IMR-90 (cell line): ENCODE results near the gene ZNF618. TPM values are rescaled to one million over a fixed set of nuclear protein-coding genes. Genes with fewer than 3 reads are reported as not detected.

Experiments used
- ATAC-seq: fragments of 200-7000 bp; cut with Tn5 transposase; 2 replicates; pipeline ENCODE4 v1.9.1; 2020; ENCODE audit warnings: low read depth, mild to moderate bottlenecking, moderate library complexity
- BruUV-seq: library from RNA; stranded (reverse); fragments of 400-500 nt; replicated peaks from 2 replicates; lab custom pipeline; 2021; lab: Mats Ljungman, UMichigan
- CTCF ChIA-PET: fragments of 300-600 bp; formaldehyde crosslinking; extraction: SDS; loops from one replicate; lab custom pipeline; 2021; ENCODE audit warnings: antibody characterized with exemption; lab: Yijun Ruan, JAX
- POLR2A ChIA-PET: fragments of 300-600 bp; sonication (Branson Sonifier 250); formaldehyde crosslinking; loops from one replicate; lab custom pipeline; 2022; ENCODE audit warnings: antibody characterized with exemption; ENCODE audit not compliant: unreplicated experiment; lab: Charles Lee
- DNase-seq: peaks from one replicate; pipeline ENCODE4 v3.0.0; 2013
- H2AFZ ChIP-seq: replicated peaks from 2 replicates; pipeline ENCODE3; 2013; ENCODE audit warnings: low read length, mild to moderate bottlenecking; ENCODE audit not compliant: poor library complexity
- H2AK5ac ChIP-seq: 2 replicates; pipeline ENCODE4 v1.6.1; 2013; ENCODE audit warnings: low read depth, low read length, inconsistent platforms
- H2AK9ac ChIP-seq: replicated peaks from 2 replicates; pipeline ENCODE3; 2013; ENCODE audit warnings: mild to moderate bottlenecking, low read depth, low read length, moderate library complexity; ENCODE audit not compliant: poor library complexity
- H2BK120ac ChIP-seq: 2 replicates; pipeline ENCODE4 v1.6.1; 2013; ENCODE audit warnings: low read depth, low read length, inconsistent platforms
- H2BK15ac ChIP-seq: 3 replicates; pipeline ENCODE4 v1.6.1; 2013; ENCODE audit warnings: low read depth, low read length, inconsistent platforms
- H2BK20ac ChIP-seq: 2 replicates; pipeline ENCODE4 v1.6.1; 2013; ENCODE audit warnings: low read depth, mild to moderate bottlenecking, inconsistent platforms, low read length, moderate library complexity
- H2BK5ac ChIP-seq: 2 replicates; pipeline ENCODE4 v1.6.1; 2013; ENCODE audit warnings: mild to moderate bottlenecking, low read depth, low read length, inconsistent platforms; ENCODE audit not compliant: poor library complexity, severe bottlenecking
- H3K14ac ChIP-seq: replicated peaks from 2 replicates; pipeline ENCODE4 v1.6.1; 2013; ENCODE audit warnings: low read depth, low read length, inconsistent platforms
- H3K18ac ChIP-seq: 2 replicates; pipeline ENCODE4 v1.6.1; 2013; ENCODE audit warnings: low read depth, low read length, control low read depth
- H3K23ac ChIP-seq: 2 replicates; pipeline ENCODE4 v1.6.1; 2013; ENCODE audit warnings: low read depth, low read length, inconsistent platforms
- H3K27ac ChIP-seq: 2 replicates; pipeline ENCODE4 v1.5.1; 2013; ENCODE audit warnings: mild to moderate bottlenecking, control low read depth, low read length; ENCODE audit not compliant: insufficient read depth
- H3K27me3 ChIP-seq: 2 replicates; pipeline ENCODE4 v1.6.1; 2013; ENCODE audit warnings: low read length; ENCODE audit not compliant: control insufficient read depth, insufficient read depth
- H3K36me3 ChIP-seq: 2 replicates; pipeline ENCODE4 v1.6.1; 2013; ENCODE audit warnings: low read length, mixed read lengths; ENCODE audit not compliant: control insufficient read depth, insufficient read depth
- H3K4ac ChIP-seq: 2 replicates; pipeline ENCODE4 v1.6.1; 2013; ENCODE audit warnings: low read depth, low read length, inconsistent platforms
- H3K4me1 ChIP-seq: 2 replicates; pipeline ENCODE4 v1.6.1; 2013; ENCODE audit warnings: low read length, mixed read lengths; ENCODE audit not compliant: control insufficient read depth, insufficient read depth
- H3K4me2 ChIP-seq: 2 replicates; pipeline ENCODE4 v1.6.1; 2013; ENCODE audit warnings: low read depth, mild to moderate bottlenecking, control low read depth, low read length, moderate library complexity
- H3K4me3 ChIP-seq: 2 replicates; pipeline ENCODE4 v1.5.1; 2013; ENCODE audit warnings: low read depth, mild to moderate bottlenecking, control low read depth, low read length, moderate library complexity; ENCODE audit not compliant: insufficient read depth
- H3K56ac ChIP-seq: 2 replicates; pipeline ENCODE4 v1.6.1; 2013; ENCODE audit warnings: low read length, inconsistent platforms; ENCODE audit not compliant: insufficient read depth; ENCODE audit errors: extremely low read depth
- H3K79me1 ChIP-seq, 2 experiments: 2 replicates each; pipeline ENCODE4 v1.6.1; 2013; ENCODE audit warnings: low read length in 2 of 2, inconsistent platforms in 1 of 2, low read depth in 1 of 2
- H3K9ac ChIP-seq: 2 replicates; pipeline ENCODE4 v1.6.1; 2013; ENCODE audit warnings: low read depth, low read length, control low read depth
- H3K9me1 ChIP-seq: 2 replicates; pipeline ENCODE4 v1.6.1; 2013; ENCODE audit warnings: low read length, inconsistent platforms; ENCODE audit not compliant: insufficient read depth
- H3K9me3 ChIP-seq: 2 replicates; pipeline ENCODE4 v1.6.1; 2013; ENCODE audit warnings: low read length; ENCODE audit not compliant: control insufficient read depth, insufficient read depth
- H4K20me1 ChIP-seq: 2 replicates; pipeline ENCODE4 v1.6.1; 2013; ENCODE audit warnings: low read length, inconsistent platforms; ENCODE audit not compliant: insufficient read depth
- H4K5ac ChIP-seq: 2 replicates; pipeline ENCODE4 v1.6.1; 2013; ENCODE audit warnings: mild to moderate bottlenecking, low read depth, low read length, control low read depth
- H4K8ac ChIP-seq, 2 experiments: 2 replicates each; pipeline ENCODE4 v1.6.1; 2013; ENCODE audit warnings: low read depth in 2 of 2, low read length in 2 of 2, control low read depth in 1 of 2, inconsistent platforms in 1 of 2
- H4K91ac ChIP-seq: 2 replicates; pipeline ENCODE4 v1.6.1; 2013; ENCODE audit warnings: low read depth, low read length, inconsistent platforms; ENCODE audit not compliant: insufficient read depth
- BHLHE40 ChIP-seq: fragments of 150-350 bp; IDR thresholded peaks from 2 replicates; pipeline ENCODE4 v1.6.1; 2016; ENCODE audit warnings: mild to moderate bottlenecking, low read depth, low read length
- CEBPB ChIP-seq: IDR thresholded peaks from 2 replicates; pipeline ENCODE4 v1.6.1; 2012; ENCODE audit warnings: low read depth, low read length, improper control_type of control experiment
- CHD1 ChIP-seq: IDR thresholded peaks from 2 replicates; pipeline ENCODE4 v1.6.1; 2012; ENCODE audit warnings: low read depth, low read length, improper control_type of control experiment
- FOS ChIP-seq: fragments of 150-350 bp; IDR thresholded peaks from 2 replicates; pipeline ENCODE4 v1.6.1; 2016; ENCODE audit warnings: low read depth, low read length
- MAFK ChIP-seq: IDR thresholded peaks from 2 replicates; pipeline ENCODE4 v1.6.1; 2012; ENCODE audit warnings: low read depth, low read length, improper control_type of control experiment
- MAZ ChIP-seq: IDR thresholded peaks from 2 replicates; pipeline ENCODE4 v1.6.1; 2012; ENCODE audit warnings: low read depth, mild to moderate bottlenecking, low read length, improper control_type of control experiment, moderate library complexity, borderline replicate concordance
- MXI1 ChIP-seq: IDR thresholded peaks from 2 replicates; pipeline ENCODE4 v1.6.1; 2012; ENCODE audit warnings: low read depth, mild to moderate bottlenecking, low read length, moderate library complexity, borderline replicate concordance
- NFE2L2 ChIP-seq: fragments of 150-350 bp; IDR thresholded peaks from 2 replicates; pipeline ENCODE4 v1.6.1; 2016; ENCODE audit warnings: low read depth, mild to moderate bottlenecking, low read length
- POLR2A ChIP-seq: IDR thresholded peaks from 2 replicates; pipeline ENCODE4 v1.6.1; 2012; ENCODE audit warnings: mild to moderate bottlenecking, low read depth, low read length
- RAD21 ChIP-seq: IDR thresholded peaks from 2 replicates; pipeline ENCODE4 v1.6.1; 2012; ENCODE audit warnings: low read length, improper control_type of control experiment
- RCOR1 ChIP-seq: IDR thresholded peaks from 2 replicates; pipeline ENCODE4 v1.6.1; 2012; ENCODE audit warnings: mild to moderate bottlenecking, low read length, improper control_type of control experiment; ENCODE audit not compliant: insufficient replicate concordance
- RFX5 ChIP-seq: IDR thresholded peaks from 2 replicates; pipeline ENCODE4 v1.8.0; 2012; ENCODE audit warnings: low read depth, mild to moderate bottlenecking, low read length, moderate library complexity
- SMC3 ChIP-seq: fragments of 150-350 bp; IDR thresholded peaks from 2 replicates; pipeline ENCODE4 v1.6.1; 2016; ENCODE audit warnings: low read depth, mild to moderate bottlenecking, antibody characterized with exemption, low read length, moderate library complexity
- WGBS, 2 experiments: methylation state at CpG; one replicate each; pipeline versions ENCODE4 v1.1.5 to v1.1.7; 2013; ENCODE audit warnings: missing lambda C conversion rate in 2 of 2; ENCODE audit not compliant: insufficient read length in 1 of 2; ENCODE audit errors: extremely low coverage in 2 of 2; 5-methylcytosine and 5-hydroxymethylcytosine counted together
- dilution Hi-C: fragments of 300-500 bp; cut with HindIII; formaldehyde crosslinking; loops from one replicate; pipeline ENCODE4 v1.14.3; 2018; ENCODE audit warnings: low sequenced_read_pairs; ENCODE audit not compliant: unreplicated experiment
- in situ Hi-C: fragments of 300-500 bp; cut with MboI; formaldehyde crosslinking; loops from 3 replicates; pipeline ENCODE4 v1.14.3; 2019; ENCODE audit warnings: low sequenced_read_pairs, inconsistent platforms, mixed read lengths
- intact Hi-C: fragments of 100-400 bp; cut with micrococcal nuclease; formaldehyde crosslinking; loops from 2 replicates; pipeline ENCODE4 v1.10.0; 2022
- polyA plus RNA-seq, 3 experiments: library from polyadenylated mRNA; depleted of rRNA; stranded (reverse); fragments of >200 nt; gene quantifications; 2 replicates each; pipeline ENCODE4 v1.2.3, GENCODE V29; 2012; ENCODE audit warnings: low replicate concordance in 1 of 3
- total RNA-seq: library from RNA; depleted of rRNA; stranded (reverse); fragments of >200 nt; gene quantifications from 2 replicates; pipeline ENCODE4 v1.2.3, GENCODE V29; 2012
- TF ChIP-seq, protein P1 (sequence below): fragments of 150-350 bp; IDR thresholded peaks from 2 replicates; pipeline ENCODE4 v1.6.1; 2016; ENCODE audit warnings: low read depth, mild to moderate bottlenecking, low read length, moderate library complexity, borderline replicate concordance
- TF ChIP-seq, protein P2 (sequence below): fragments of 150-350 bp; IDR thresholded peaks from 2 replicates; pipeline ENCODE4 v1.6.1; 2017; ENCODE audit warnings: mild to moderate bottlenecking, antibody characterized with exemption, low read length, low read depth
- TF ChIP-seq, protein P3 (sequence below): conservative IDR thresholded peaks from 2 replicates; pipeline ENCODE4 v1.5.1; 2012; ENCODE audit warnings: mild to moderate bottlenecking, low read depth, low read length, improper control_type of control experiment

ZNF618 gene
- total and polyA plus RNA-seq, 2 of the 4 experiments (the other 2 are of a cell fraction): 8.2 to 9.4 TPM

DNA sequence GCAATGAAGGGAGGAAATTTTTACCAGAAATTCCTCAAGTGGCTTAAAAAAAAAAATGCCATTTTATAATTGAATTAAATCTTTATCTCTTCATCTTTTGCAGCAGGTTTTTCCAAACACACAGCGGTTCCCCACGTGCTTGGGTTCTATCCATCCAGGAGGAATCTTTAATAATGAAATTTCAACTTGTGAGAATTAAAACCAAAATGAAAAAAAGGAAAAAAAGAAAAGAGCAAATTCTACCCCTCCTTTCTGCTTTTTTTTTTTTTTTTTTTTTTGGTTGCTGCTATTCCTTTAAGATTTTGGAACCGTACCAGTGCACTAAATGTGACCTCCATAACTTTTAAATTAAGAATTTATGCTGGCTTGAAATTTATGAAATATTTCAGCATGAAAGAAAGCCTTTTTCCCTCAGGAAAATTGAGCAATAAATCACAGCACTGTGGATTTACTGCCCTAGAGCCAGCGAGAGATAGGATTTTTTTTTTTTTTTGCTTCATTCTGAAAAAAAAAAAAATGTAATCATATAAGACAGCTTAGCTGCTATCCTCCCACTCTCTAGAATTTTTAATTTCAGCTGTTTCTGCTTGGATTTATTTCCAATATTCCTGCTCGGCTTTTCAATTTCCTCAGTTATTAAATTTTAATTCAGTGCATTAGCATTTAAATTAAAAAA is 88.5 kb downstream of the ZNF618 start:
- in situ Hi-C loops (no loop called here), dilution Hi-C loops (no loop called here), intact Hi-C loops (loop anchor here (5.0 kb wide), 1 partner anchor 87 kb away; the partner anchor contains the start of gene ZNF618)
- no peak overlapping the region for H3K14ac ChIP-seq
- H2AFZ ChIP-seq: no peak overlapping the region
- peaks cover 12% of the 10 kb centered on the region; the same call in 1 of the 2 replicates for H3K36me3 ChIP-seq
- H3K4me1 ChIP-seq: peaks cover 6% of the 10 kb centered on the region
- no peak overlapping the region for H2AK9ac ChIP-seq
- peaks cover 24% of the 10 kb centered on the region for H3K9me1 ChIP-seq
- H3K56ac ChIP-seq: no peak overlapping the region
- H3K9me3 ChIP-seq: no peaks in the 10 kb centered on the region; the same call in 1 of the 2 replicates
- no peak overlapping the region for H4K91ac ChIP-seq
- TF ChIP-seq RAD21: no peak
- no peak for TF ChIP-seq NFE2L2
- TF ChIP-seq MAFK: no peak
- no peak for TF ChIP-seq MXI1
- no peak for TF ChIP-seq POLR2A
- TF ChIP-seq BHLHE40: no peak
- TF ChIP-seq, protein P1, sequence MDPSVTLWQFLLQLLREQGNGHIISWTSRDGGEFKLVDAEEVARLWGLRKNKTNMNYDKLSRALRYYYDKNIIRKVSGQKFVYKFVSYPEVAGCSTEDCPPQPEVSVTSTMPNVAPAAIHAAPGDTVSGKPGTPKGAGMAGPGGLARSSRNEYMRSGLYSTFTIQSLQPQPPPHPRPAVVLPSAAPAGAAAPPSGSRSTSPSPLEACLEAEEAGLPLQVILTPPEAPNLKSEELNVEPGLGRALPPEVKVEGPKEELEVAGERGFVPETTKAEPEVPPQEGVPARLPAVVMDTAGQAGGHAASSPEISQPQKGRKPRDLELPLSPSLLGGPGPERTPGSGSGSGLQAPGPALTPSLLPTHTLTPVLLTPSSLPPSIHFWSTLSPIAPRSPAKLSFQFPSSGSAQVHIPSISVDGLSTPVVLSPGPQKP: no peak
- no peak for TF ChIP-seq SMC3
- TF ChIP-seq RCOR1: no peak
- TF ChIP-seq, protein P2, sequence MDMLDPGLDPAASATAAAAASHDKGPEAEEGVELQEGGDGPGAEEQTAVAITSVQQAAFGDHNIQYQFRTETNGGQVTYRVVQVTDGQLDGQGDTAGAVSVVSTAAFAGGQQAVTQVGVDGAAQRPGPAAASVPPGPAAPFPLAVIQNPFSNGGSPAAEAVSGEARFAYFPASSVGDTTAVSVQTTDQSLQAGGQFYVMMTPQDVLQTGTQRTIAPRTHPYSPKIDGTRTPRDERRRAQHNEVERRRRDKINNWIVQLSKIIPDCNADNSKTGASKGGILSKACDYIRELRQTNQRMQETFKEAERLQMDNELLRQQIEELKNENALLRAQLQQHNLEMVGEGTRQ: no peak
- no peak for TF ChIP-seq CEBPB
- no peak for TF ChIP-seq FOS
- TF ChIP-seq, protein P3, sequence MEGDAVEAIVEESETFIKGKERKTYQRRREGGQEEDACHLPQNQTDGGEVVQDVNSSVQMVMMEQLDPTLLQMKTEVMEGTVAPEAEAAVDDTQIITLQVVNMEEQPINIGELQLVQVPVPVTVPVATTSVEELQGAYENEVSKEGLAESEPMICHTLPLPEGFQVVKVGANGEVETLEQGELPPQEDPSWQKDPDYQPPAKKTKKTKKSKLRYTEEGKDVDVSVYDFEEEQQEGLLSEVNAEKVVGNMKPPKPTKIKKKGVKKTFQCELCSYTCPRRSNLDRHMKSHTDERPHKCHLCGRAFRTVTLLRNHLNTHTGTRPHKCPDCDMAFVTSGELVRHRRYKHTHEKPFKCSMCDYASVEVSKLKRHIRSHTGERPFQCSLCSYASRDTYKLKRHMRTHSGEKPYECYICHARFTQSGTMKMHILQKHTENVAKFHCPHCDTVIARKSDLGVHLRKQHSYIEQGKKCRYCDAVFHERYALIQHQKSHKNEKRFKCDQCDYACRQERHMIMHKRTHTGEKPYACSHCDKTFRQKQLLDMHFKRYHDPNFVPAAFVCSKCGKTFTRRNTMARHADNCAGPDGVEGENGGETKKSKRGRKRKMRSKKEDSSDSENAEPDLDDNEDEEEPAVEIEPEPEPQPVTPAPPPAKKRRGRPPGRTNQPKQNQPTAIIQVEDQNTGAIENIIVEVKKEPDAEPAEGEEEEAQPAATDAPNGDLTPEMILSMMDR: no peak
- TF ChIP-seq CHD1: no peak
- no peak for TF ChIP-seq RFX5
- no peak for TF ChIP-seq MAZ
- WGBS, 2 experiments: no CpG with 5 or more reads among the region's 5 CpGs
- H3K4me2 ChIP-seq: no peak overlapping the region
- no peaks in the 10 kb centered on the region for H3K27me3 ChIP-seq
- no peaks in the 10 kb centered on the region for H4K20me1 ChIP-seq
- BruUV-seq: no TSS peak
- ChIA-PET POLR2A (no interaction called here), CTCF (interaction anchor here (1.0 kb wide), 1 partner anchor 157 kb away, joined by 3 read pairs; no protein-coding TSS in a partner anchor)
- no peak overlapping the region for H3K4me3 ChIP-seq
- no peak overlapping the region for H3K4ac ChIP-seq
- H3K79me1 ChIP-seq: peaks cover 62 to 86% of the 10 kb centered on the region in 2 experiments
- H4K5ac ChIP-seq: no peak overlapping the region
- no peak overlapping the region for H3K18ac ChIP-seq
- no peak overlapping the region for H3K27ac ChIP-seq
- no peak overlapping the region for H2BK120ac ChIP-seq
- no peak overlapping the region for H2BK20ac ChIP-seq
- DNase-seq (no peak), ATAC-seq (no peak)
- no peak overlapping the region for H2AK5ac ChIP-seq
- no peak overlapping the region for H2BK15ac ChIP-seq
- no peak overlapping the region for H3K9ac ChIP-seq
- no peak overlapping the region for H3K23ac ChIP-seq
- H4K8ac ChIP-seq: no peak overlapping the region
- no peak overlapping the region for H2BK5ac ChIP-seq
